Tibial nerve (tissue), 4 donors: ENCODE results near the gene CLIC1.

Experiments used
- CTCF ChIP-seq, 5 experiments: fragments of 200-600 bp in 3 of 5; fragments of 450-650 bp in 2 of 5; sonication (generic) in 3 of 5; IDR thresholded peaks; one replicate each; pipeline ENCODE4 v1.5.1; 2016 to 2019; ENCODE audit warnings: antibody characterized with exemption in 5 of 5, mild to moderate bottlenecking in 3 of 5, moderate library complexity in 2 of 5
- EP300 ChIP-seq, 2 donors: sonication (generic); formaldehyde crosslinking; IDR thresholded peaks; one replicate each; pipeline ENCODE4 v1.6.1; 2017; ENCODE audit warnings: antibody characterized with exemption in 2 of 2, mild to moderate bottlenecking in 1 of 2
- POLR2A ChIP-seq, 2 donors: fragments of 450-650 bp; IDR thresholded peaks; one replicate each; pipeline ENCODE4 v1.6.1; 2017; ENCODE audit warnings: antibody characterized with exemption in 2 of 2, mild to moderate bottlenecking in 2 of 2, moderate library complexity in 2 of 2

DNA sequence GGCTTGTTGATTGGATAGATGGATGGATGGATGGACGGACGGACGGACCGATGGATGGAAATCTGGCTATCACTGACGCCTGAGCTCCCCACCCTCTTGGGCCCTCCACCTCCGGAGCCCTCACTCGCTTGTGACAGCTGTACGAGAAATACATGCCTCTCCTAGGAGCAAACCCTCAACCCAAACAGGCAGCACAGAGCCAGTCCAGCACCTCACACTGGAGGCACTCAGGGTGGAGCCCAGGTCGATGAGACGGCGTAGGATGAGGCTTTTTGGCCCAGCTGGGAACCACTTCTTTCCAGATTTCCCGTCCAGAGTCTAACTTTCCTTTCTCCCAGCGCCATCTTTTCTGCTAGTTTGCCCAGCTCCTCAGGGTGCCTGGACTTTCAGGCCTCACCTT lies 52.7 kb downstream of the CLIC1 start:
- no peak for TF ChIP-seq CTCF (IDR thresholded peaks at IDR 0.05)
- no peak for TF ChIP-seq POLR2A (IDR thresholded peaks at IDR 0.05)
- TF ChIP-seq EP300 (IDR thresholded peaks at IDR 0.05), result no peak
